Panc1 (cell line): ENCODE measurements around the gene SPATA21. TPM values are rescaled to one million over a fixed set of nuclear protein-coding genes. Genes with fewer than 3 reads are reported as not detected.

Experiments used
- ATAC-seq: fragments of 200-7000 bp; cut with Tn5 transposase; 2 replicates; pipeline ENCODE4 v1.9.1; 2020; ENCODE audit warnings: mild to moderate bottlenecking, moderate library complexity
- BruUV-seq: library from RNA; stranded (reverse); fragments of 400-500 nt; replicated peaks from 2 replicates; lab custom pipeline; 2021; lab: Mats Ljungman, UMichigan
- CTCF ChIA-PET: fragments of 300-600 bp; sonication (Branson Sonifier 250); formaldehyde crosslinking; loops from one replicate; lab custom pipeline; 2022; ENCODE audit warnings: antibody characterized with exemption; lab: Charles Lee
- POLR2A ChIA-PET: fragments of 300-600 bp; sonication (Branson Sonifier 250); formaldehyde crosslinking; loops from one replicate; lab custom pipeline; 2022; ENCODE audit warnings: antibody characterized with exemption; lab: Charles Lee
- DNase-seq: peaks from one replicate; pipeline ENCODE4 v3.0.0-alpha.2; 2010; ENCODE audit warnings: low read depth, low spot score
- H3K27ac ChIP-seq: 2 replicates; pipeline ENCODE4 v1.5.1; 2011; ENCODE audit warnings: mild to moderate bottlenecking, low read length, inconsistent platforms
- H3K27me3 ChIP-seq: fragments of 200-500 bp; sonication (Bioruptor generic); 2 replicates; pipeline ENCODE4 v1.6.0; 2014; ENCODE audit warnings: low read length, inconsistent platforms; ENCODE audit not compliant: control insufficient read depth, insufficient read depth
- H3K36me3 ChIP-seq: fragments of 200-500 bp; sonication (Bioruptor generic); 2 replicates; pipeline ENCODE4 v1.5.1; 2014; ENCODE audit warnings: inconsistent platforms, mild to moderate bottlenecking, low read length, moderate library complexity; ENCODE audit not compliant: control insufficient read depth, insufficient read depth
- H3K4me1 ChIP-seq: 2 replicates; pipeline ENCODE4 v1.5.1; 2011; ENCODE audit warnings: inconsistent platforms, mild to moderate bottlenecking, low read length, moderate library complexity; ENCODE audit not compliant: control insufficient read depth, insufficient read depth
- H3K4me3 ChIP-seq, 2 experiments: 2 replicates each; pipeline ENCODE4 v1.5.1; 2011 to 2012; ENCODE audit warnings: low read depth in 2 of 2, low read length in 2 of 2, mild to moderate bottlenecking in 2 of 2, inconsistent platforms in 1 of 2, moderate library complexity in 1 of 2
- H3K9me3 ChIP-seq: fragments of 200-500 bp; sonication (Bioruptor generic); 2 replicates; pipeline ENCODE4 v1.5.1; 2014; ENCODE audit warnings: low read depth, mild to moderate bottlenecking, inconsistent platforms, low read length, moderate library complexity; ENCODE audit not compliant: control insufficient read depth, insufficient read depth
- POLR2AphosphoS5 ChIP-seq: IDR thresholded peaks from 2 replicates; pipeline ENCODE4 v1.6.1; 2012; ENCODE audit warnings: mild to moderate bottlenecking, low read depth, low read length, moderate library complexity
- SIN3A ChIP-seq: IDR thresholded peaks from 2 replicates; pipeline ENCODE4 v1.6.1; 2012; ENCODE audit warnings: low read depth, mild to moderate bottlenecking, low read length, moderate library complexity, borderline replicate concordance; ENCODE audit not compliant: insufficient read depth
- TCF7L2 ChIP-seq: IDR thresholded peaks from 2 replicates; pipeline ENCODE4 v1.6.1; 2011; ENCODE audit warnings: mild to moderate bottlenecking, low read depth, low read length, inconsistent platforms
- in situ Hi-C: cut with HindIII; loops from 2 replicates; pipeline ENCODE4 v1.10.0; 2016; ENCODE audit warnings: low sequenced_read_pairs, low pct_unique_long_range_greater_than_20kb
- intact Hi-C: fragments of 100-400 bp; cut with micrococcal nuclease; formaldehyde crosslinking; loops from one replicate; pipeline ENCODE4 v1.10.0; 2022; ENCODE audit not compliant: unreplicated experiment
- total RNA-seq: library from RNA; stranded (reverse); gene quantifications from one replicate; pipeline ENCODE4 v1.2.1, GENCODE V29; 2021; ENCODE audit not compliant: unreplicated experiment
- TF ChIP-seq, protein P1 (sequence below), 2 experiments: IDR thresholded peaks; 2 replicates each; pipeline ENCODE4 v1.6.1; 2011 to 2012; ENCODE audit warnings: low read depth in 2 of 2, control low read depth in 1 of 2, low read length in 1 of 2, mild to moderate bottlenecking in 1 of 2, moderate library complexity in 1 of 2; ENCODE audit not compliant: insufficient read depth in 1 of 2
- TF ChIP-seq, protein P2 (sequence below): fragments of 450-650 bp; IDR thresholded peaks from 2 replicates; pipeline ENCODE4 v1.5.1; 2017; ENCODE audit warnings: mild to moderate bottlenecking

The SPATA21 gene
- total RNA-seq, 1 experiment from 2014 or later, result not detected

DNA sequence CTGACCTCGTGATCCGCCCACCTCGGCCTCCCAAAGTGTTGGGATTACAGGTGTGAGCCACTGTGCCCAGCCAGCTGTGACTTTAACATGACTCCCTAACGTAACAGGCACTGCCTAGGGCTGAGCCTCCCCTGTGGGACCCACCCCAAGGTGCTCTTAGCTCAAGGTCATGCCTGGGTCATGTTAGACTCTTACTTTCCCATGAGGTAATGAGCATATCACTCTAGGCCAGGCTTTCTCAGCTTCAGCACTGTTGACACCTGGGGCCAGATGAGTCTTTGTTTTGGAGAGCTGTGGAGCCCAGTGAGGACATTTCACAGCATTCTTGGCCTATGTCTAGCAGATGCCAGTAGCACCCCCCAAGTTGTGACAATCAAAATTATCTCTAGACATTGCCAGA, 7.8 kb upstream of the SPATA21 start:
- intact Hi-C loops (no loop called here), in situ Hi-C loops (no loop called here)
- H3K27ac ChIP-seq, result no peak overlapping the region
- ChIA-PET CTCF (no interaction called here), POLR2A (no interaction called here)
- BruUV-seq, result no TSS peak
- no peaks in the 10 kb centered on the region for H3K4me1 ChIP-seq
- H3K36me3 ChIP-seq, result peaks cover 8% of the 10 kb centered on the region
- no peaks in the 10 kb centered on the region for H3K9me3 ChIP-seq
- TF ChIP-seq, protein P1, sequence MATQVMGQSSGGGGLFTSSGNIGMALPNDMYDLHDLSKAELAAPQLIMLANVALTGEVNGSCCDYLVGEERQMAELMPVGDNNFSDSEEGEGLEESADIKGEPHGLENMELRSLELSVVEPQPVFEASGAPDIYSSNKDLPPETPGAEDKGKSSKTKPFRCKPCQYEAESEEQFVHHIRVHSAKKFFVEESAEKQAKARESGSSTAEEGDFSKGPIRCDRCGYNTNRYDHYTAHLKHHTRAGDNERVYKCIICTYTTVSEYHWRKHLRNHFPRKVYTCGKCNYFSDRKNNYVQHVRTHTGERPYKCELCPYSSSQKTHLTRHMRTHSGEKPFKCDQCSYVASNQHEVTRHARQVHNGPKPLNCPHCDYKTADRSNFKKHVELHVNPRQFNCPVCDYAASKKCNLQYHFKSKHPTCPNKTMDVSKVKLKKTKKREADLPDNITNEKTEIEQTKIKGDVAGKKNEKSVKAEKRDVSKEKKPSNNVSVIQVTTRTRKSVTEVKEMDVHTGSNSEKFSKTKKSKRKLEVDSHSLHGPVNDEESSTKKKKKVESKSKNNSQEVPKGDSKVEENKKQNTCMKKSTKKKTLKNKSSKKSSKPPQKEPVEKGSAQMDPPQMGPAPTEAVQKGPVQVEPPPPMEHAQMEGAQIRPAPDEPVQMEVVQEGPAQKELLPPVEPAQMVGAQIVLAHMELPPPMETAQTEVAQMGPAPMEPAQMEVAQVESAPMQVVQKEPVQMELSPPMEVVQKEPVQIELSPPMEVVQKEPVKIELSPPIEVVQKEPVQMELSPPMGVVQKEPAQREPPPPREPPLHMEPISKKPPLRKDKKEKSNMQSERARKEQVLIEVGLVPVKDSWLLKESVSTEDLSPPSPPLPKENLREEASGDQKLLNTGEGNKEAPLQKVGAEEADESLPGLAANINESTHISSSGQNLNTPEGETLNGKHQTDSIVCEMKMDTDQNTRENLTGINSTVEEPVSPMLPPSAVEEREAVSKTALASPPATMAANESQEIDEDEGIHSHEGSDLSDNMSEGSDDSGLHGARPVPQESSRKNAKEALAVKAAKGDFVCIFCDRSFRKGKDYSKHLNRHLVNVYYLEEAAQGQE (IDR thresholded peaks at IDR 0.05; ENCODE audit: insufficient read depth in 1 of 2, low read depth in 2 of 2, low read length in 1 of 2), result no peak
- TF ChIP-seq, protein P2, sequence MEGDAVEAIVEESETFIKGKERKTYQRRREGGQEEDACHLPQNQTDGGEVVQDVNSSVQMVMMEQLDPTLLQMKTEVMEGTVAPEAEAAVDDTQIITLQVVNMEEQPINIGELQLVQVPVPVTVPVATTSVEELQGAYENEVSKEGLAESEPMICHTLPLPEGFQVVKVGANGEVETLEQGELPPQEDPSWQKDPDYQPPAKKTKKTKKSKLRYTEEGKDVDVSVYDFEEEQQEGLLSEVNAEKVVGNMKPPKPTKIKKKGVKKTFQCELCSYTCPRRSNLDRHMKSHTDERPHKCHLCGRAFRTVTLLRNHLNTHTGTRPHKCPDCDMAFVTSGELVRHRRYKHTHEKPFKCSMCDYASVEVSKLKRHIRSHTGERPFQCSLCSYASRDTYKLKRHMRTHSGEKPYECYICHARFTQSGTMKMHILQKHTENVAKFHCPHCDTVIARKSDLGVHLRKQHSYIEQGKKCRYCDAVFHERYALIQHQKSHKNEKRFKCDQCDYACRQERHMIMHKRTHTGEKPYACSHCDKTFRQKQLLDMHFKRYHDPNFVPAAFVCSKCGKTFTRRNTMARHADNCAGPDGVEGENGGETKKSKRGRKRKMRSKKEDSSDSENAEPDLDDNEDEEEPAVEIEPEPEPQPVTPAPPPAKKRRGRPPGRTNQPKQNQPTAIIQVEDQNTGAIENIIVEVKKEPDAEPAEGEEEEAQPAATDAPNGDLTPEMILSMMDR, result no peak
- TF ChIP-seq SIN3A (no peak), TCF7L2 (no peak), POLR2AphosphoS5 (no peak)
- DNase-seq, result no peak
- ATAC-seq, result no peak
- no peak overlapping the region for H3K4me3 ChIP-seq
- no peaks in the 10 kb centered on the region for H3K27me3 ChIP-seq

DNA sequence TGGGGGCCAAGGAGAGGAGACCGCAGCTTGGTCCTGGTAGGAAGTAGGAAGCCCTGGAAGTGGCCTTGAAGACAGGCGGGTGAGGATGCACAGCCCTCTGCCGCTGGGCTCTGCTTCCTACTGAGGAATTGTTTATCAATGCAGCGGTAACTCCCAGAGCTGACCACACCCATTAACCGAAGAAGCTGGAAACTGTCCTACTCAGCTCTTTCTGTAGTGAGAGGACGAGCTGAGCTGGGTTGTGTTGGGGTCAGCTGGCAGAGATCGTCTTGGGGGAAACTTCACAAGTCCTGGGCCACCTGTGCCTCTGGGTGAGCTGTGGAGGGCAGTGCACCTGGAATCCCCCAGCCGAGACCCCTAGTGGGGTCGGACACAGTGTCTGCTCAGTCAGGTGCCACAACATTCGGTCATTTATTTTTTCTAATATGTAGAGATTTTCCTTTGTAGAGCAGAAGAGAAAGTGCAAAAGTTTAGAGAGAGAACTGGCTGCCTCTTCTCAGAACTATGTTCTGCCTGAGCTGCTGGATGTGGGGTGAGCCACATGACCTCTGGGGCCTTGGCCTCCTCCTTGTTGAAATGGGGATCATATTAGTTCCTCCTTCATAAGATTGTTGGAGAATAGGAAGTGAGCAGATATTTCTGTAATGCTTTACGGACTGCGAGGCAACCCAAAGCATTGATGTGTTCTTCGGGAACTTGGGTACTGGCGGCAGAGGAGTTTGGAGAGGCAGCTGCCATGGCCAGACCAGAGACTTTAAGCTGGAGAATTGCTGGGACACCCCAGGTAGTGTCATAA, 6.9 kb upstream of the SPATA21 start:
- CTCF ChIA-PET, result no interaction called here
- Histone ChIP-seq H3K27me3 (no peaks in the 10 kb centered on the region), H3K27ac (no peak overlapping the region), H3K4me1 (no peaks in the 10 kb centered on the region), H3K4me3 (no peak overlapping the region), H3K9me3 (no peaks in the 10 kb centered on the region), H3K36me3 (peaks cover 4% of the 10 kb centered on the region)
- ATAC-seq (no peak), DNase-seq (no peak)
- TF ChIP-seq TCF7L2, result no peak
- TF ChIP-seq, protein P2, result no peak
- TF ChIP-seq SIN3A, result no peak
- TF ChIP-seq, protein P1 (IDR thresholded peaks at IDR 0.05; ENCODE audit: insufficient read depth in 1 of 2, low read depth in 2 of 2, low read length in 1 of 2), result no peak
- no peak for TF ChIP-seq POLR2AphosphoS5
- in situ Hi-C loops, result no loop called here
- POLR2A ChIA-PET, result no interaction called here
- intact Hi-C loops, result no loop called here
- no TSS peak for BruUV-seq
